GM12873 (cell line): Measurements from ENCODE around the gene IFITM1.
A peak's percentile ranks its signal among the peaks of the same experiment; 100 is the strongest.

Experiments used
- TF ChIP-seq, protein P1 (sequence below): IDR thresholded peaks from 2 replicates; pipeline ENCODE4 v1.5.1; 2012; ENCODE audit warnings: low read depth, mild to moderate bottlenecking, moderate library complexity, low read length, control low read depth; ENCODE audit not compliant: insufficient read depth; ENCODE audit errors: missing control alignments

The IFITM1 gene

DNA sequence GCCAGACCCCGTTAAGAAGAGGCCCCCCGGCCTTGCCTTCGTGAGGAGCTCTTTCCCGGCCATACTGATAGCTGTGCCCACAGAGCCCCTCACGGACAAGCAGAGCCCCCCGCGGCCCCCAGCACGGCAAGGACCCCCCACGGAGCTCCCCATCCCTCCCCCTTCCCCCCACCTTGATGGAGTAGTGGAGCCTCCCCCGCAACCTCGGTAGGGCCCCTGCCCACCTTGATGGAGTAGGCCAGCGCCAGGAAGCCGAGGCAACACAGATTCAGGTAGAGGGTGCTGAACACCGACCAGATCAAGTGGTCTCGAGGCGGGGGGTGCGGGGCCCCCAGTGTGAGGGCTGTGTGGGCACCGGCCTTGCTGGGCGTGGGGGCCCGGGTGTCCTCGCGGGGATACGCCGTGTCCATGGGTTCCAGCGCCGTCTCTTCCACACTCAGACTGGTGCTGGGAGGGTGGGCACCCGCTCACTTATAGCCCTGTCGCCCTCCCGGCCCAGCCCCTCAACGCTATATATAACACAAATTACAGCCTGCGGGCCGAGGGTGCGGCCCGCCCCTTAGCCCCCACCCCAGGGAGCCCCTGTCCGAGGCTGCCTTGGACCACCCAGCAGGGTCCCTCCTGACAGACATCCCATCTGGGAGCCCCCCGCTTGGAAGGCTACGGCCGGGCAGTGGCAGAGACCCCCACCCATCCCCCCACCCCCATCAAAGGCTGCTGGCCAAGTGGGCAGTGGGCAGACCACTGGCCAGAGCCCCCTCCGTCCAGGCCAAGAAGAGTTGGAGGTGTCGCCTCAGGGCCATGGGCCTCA, 14.6 kb upstream of the IFITM1 start, which contains the start of gene IFITM5:
Gene IFITM5, minus strand, starts transcription at position 446 of the 811 bp plus-strand sequence. Its CDS starts 36 bp downstream, at position 410.
- TF ChIP-seq, protein P1, sequence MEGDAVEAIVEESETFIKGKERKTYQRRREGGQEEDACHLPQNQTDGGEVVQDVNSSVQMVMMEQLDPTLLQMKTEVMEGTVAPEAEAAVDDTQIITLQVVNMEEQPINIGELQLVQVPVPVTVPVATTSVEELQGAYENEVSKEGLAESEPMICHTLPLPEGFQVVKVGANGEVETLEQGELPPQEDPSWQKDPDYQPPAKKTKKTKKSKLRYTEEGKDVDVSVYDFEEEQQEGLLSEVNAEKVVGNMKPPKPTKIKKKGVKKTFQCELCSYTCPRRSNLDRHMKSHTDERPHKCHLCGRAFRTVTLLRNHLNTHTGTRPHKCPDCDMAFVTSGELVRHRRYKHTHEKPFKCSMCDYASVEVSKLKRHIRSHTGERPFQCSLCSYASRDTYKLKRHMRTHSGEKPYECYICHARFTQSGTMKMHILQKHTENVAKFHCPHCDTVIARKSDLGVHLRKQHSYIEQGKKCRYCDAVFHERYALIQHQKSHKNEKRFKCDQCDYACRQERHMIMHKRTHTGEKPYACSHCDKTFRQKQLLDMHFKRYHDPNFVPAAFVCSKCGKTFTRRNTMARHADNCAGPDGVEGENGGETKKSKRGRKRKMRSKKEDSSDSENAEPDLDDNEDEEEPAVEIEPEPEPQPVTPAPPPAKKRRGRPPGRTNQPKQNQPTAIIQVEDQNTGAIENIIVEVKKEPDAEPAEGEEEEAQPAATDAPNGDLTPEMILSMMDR, result no peak

DNA sequence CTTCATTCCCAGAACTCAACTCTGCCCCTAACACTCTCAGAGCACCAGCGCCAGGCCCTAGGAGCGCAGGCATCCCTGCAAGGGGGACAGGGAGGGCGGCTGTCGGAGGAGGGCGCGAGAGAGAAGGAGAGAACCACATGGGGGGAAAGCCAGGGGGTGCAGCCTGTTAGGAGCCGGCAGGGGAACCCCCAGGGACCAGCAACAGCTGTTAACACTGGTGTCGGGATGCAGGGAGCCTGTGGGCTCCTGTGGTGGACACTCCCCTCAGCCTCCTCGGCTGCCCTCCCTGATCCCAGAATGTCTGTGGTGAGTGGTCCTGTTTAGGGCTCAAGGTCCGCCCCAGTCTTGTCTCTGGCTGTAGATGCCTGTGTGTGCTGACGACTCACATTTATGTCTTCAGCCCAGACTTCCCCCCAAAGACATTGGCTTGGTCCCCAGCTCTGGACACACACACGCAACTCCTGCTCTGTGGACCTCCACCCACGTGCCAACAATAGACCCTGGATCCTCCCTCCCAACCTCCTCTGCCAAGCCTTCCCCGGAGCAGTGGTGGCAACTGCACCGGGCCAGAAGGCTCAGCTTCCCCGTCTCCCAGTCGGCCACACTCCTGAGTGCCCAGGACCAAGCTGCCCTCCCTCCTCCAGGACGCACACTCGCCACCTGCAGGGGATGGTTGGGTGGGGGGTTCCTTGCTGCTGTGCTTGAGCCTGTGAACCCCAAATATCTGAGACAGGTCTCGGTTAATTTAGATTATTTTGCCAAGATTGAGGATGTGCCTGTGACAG, 13.7 kb upstream of the IFITM1 start:
- TF ChIP-seq, protein P1, result peak; percentile 6

DNA sequence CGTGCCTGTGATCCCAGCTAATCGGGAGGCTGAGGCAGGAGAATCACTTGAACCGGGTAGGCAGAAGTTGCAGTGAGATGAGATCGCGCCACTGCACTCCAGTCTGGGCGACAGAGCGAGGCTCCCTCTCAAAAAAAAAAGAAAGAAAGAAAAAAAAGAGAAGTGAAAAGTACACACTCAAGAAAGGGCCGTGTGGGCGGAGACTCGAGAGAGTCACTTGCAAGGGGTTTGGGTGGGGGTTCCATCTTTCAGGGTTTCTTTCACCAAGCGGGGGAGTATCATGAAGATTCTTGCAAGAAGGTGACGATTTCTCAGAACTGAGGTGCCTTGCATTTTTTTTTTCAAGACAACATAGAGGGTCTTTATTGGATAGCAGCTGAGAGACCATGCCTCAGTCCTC, 10.5 kb upstream of the IFITM1 start:
- TF ChIP-seq, protein P1, result no peak

DNA sequence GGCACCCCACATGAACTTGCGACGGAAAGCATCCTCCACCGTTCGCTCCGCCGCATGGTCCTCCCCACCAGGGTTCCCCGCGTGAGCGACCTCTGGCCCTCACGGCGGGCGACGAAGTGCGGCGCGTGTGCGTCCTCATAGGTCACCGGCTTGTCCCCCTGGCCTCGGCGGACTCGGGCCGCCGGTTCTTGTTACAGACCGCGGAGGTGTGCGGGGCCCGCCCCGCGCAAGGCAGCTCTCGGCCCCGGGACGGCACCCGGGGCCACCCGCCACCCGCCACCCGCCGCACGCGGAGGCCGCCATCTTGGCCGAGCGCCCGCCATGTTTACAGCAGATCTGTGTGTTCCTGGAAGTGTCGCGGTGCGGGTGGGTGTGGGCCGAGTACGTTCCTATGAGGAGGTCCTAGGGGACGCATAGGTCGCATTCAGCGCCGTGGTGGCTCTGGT, 9.8 kb upstream of the IFITM1 start:
- TF ChIP-seq, protein P1, result no peak

DNA sequence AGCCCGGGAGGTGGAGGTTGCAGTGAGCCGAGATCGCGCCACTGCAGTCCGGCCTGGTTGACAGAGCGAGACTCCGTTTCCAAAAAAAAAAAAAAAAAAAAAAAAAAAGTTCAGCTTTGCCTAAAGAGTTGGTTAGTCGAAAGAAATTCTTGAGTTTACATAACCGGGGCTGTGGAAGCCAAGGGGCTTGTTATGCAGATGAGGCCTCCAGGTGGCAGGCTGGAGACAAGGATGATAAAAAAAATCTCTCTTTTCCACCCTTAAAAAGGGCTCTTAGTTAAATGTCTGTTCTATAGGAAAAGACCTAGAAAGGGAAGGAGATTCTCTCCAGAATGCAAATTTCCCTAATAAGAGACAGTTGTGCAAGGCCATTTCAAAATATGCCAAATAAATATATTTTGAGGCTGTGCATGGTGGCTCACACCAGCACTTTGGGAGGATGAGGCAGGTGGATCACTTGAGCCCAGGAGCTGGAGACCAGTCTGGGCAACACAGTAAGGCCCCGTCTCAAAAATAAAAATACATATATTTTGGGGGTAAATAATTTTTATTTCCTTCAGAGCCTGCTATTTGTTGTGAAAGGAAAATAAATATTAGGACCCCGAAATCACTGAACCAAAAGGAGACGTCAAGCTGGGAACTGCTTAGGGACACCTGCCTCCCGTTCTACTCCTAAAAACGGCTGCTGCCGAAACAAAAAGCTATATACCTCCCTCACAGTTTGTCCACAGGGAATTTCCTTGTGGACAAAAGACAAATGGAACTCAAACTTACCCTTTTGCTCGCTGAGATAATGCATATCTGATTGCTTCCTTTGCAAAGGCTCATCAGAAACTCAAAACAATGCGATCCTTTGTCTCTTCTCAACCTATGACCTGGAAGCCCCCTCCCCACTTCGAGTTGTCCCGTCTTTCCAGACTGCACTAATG, 8.7 kb upstream of the IFITM1 start:
- TF ChIP-seq, protein P1, result peak; percentile 69

DNA sequence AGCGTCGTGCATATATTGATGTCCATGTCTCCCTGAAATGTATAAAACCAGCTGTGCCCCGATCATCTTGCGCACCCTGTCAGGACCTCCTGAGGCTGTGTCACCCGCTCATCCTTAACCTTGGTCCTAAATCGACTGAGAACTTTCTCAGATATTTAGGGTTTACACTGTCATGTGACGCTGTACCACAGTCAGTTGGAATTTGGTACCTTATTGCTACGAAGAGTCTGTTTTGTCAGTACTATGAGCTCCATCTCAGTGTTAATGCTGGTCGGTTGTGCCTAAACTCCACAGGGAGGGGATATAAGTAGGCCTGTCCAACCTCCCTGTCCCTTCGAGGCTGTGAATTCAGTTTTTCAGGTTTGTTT, 8.0 kb upstream of the IFITM1 start:
- TF ChIP-seq, protein P1, result no peak
